GM12864 (cell line): Measurements from ENCODE around the gene ERG.

Experiments
- DNase-seq: peaks from one replicate; pipeline ENCODE4 v3.0.0-alpha.2; 2011; ENCODE audit warnings: low read depth
- H3K4me3 ChIP-seq: 2 replicates; pipeline ENCODE4 v1.5.1; 2011; ENCODE audit warnings: mild to moderate bottlenecking, low read depth, low read length, control low read depth
- CTCF ChIP-seq: IDR thresholded peaks from 2 replicates; pipeline ENCODE4 v1.5.1; 2011; ENCODE audit warnings: low read depth, mild to moderate bottlenecking, moderate library complexity, low read length, control low read depth, inconsistent platforms; ENCODE audit errors: missing control alignments

ERG gene

GRCh38 chr21:38441153-38441552 is 57.1 kb downstream of the ERG start:
- H3K4me3 ChIP-seq: no peak overlapping the region
- TF ChIP-seq CTCF: no peak
- DNase-seq: no peak

DNA sequence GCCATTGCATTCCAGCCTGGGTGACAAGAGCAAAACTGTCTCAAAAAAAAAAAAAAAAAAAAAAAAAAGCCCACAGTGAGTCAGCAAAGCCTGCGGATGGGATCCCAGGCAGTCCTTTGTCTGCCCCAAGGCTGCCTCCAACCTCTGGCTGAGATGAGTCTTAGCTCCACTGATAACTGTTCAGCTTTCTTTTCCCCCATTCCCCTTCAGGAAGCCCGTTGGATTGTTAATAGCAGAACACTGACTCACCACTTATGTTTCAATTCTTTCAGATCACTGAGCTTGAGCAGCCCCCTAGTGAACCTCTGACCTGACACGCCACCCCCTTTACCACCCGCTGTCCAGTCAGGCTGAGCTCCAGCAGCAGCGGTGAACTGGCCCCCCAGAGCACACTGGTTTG is 57.5 kb downstream of the ERG start:
- no peak for DNase-seq
- no peak overlapping the region for H3K4me3 ChIP-seq
- no peak for TF ChIP-seq CTCF

- TF ChIP-seq CTCF: no peak
- no peak for DNase-seq
These were observed 58.3 kb downstream of the ERG start for GRCh38 chr21:38439957-38440356.

DNA sequence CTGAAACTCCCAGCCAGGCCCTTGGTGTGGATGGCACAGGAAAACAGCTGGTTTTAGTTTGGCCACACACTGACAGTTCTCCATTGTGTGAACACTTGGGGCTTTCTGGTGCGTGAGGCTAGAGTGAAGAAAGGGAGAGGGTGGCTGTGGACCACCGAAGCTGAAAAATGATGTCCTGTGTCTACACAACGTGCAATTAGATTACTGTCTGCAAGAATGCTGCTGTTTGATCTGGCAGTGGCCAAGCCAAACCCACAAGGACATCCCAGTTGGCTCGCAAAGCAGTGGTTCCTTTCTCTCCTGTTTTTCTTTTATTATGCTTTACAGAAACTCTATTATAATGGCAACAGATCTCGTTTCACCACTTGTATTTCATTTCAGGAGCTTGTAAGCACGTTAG is 58.9 kb downstream of the ERG start:
- no peak overlapping the region for H3K4me3 ChIP-seq
- no peak for TF ChIP-seq CTCF
- no peak for DNase-seq

More at GRCh38 chr21:38439957-38440356, 58.3 kb downstream of the ERG start:
- no peak overlapping the region for H3K4me3 ChIP-seq

DNA sequence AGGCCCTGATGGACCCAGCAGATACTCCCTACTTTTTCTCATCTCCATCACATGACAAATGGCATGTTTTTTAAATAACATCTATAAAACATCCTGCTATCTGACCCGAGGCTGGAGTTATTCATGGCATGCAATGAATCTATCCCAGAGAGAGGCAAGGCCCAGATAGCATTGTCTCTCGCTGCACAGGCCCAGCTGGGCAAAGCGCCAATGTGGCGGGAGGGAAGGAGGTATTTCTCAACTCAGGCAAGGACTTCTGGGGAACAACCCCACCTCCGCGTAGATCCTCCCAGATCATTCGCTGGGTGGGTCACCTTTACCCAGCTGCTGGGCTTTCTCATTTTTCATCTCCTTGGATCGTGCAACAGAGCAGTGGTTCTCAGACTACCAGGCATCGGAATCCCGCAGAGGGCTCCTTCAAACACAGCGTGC is 59.8 kb downstream of the ERG start:
- no peak for TF ChIP-seq CTCF
- no peak for DNase-seq
- H3K4me3 ChIP-seq: no peak overlapping the region

GRCh38 chr21:38436341-38436740 is 61.9 kb downstream of the ERG start:
- DNase-seq: no peak
- no peak overlapping the region for H3K4me3 ChIP-seq
- no peak for TF ChIP-seq CTCF

DNA sequence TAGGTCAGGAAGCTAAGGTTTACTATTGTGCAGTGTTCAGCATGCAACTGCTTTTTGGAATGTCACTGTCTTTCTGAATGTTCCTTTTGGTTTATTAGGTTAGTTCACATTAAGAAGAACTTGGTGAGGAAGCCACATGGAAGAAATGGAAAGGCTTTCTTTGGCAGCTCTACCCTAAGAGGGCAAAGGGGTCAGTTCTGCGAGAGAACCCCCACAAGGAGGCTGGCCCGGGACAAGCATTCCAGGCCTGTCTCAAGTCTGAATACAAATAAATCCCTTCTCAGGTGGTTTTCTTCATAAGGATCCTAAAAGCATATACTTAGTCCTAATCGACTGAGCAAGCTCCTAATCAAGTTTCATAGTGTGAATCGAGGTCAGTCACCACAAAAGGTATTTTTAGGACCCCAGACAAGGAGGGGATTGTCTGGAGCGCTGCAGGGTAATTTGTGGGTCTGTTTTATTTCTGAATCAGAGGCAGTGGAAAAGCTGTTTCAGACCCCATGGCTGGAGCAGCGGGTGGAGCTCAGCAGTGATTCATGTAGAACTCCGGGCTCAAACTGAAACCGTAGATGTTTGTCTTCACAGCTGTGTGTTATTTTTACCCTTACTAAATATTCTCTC is 63.3 kb downstream of the ERG start:
- no peak overlapping the region for H3K4me3 ChIP-seq
- no peak for DNase-seq
- no peak for TF ChIP-seq CTCF
